Measurements from ENCODE around the gene RNF115.

Gene RNF115

GRCh38 chr1:145806844-145807243 is 17.1 kb downstream of the RNF115 start:
- no peak overlapping the region for H3K4me3 ChIP-seq (ENCODE audit: low read depth, low read length)
- H3K9me3 ChIP-seq: no peaks in the 10 kb centered on the region
- H3K27me3 ChIP-seq: no peaks in the 10 kb centered on the region
- H3K4me1 ChIP-seq: no peaks in the 10 kb centered on the region
- no peaks in the 10 kb centered on the region for H3K36me3 ChIP-seq
- no peak for TF ChIP-seq CTCF (IDR thresholded peaks at IDR 0.05; ENCODE audit: low read depth, low read length)
- DNase-seq: no peak

- no peaks in the 10 kb centered on the region for H3K36me3 ChIP-seq
- H3K4me3 ChIP-seq (ENCODE audit: low read depth, low read length): no peak overlapping the region
- H3K27me3 ChIP-seq: no peaks in the 10 kb centered on the region
- no peaks in the 10 kb centered on the region for H3K9me3 ChIP-seq
- H3K4me1 ChIP-seq: no peaks in the 10 kb centered on the region
- DNase-seq: no peak
- TF ChIP-seq CTCF (IDR thresholded peaks at IDR 0.05; ENCODE audit: low read depth, low read length): no peak
Observed at GRCh38 chr1:145806408-145806807, 17.5 kb downstream of the RNF115 start.

- no peak for TF ChIP-seq CTCF (IDR thresholded peaks at IDR 0.05; ENCODE audit: low read depth, low read length)
- H3K4me3 ChIP-seq (ENCODE audit: low read depth, low read length): no peak overlapping the region
- H3K36me3 ChIP-seq: no peaks in the 10 kb centered on the region
- no peaks in the 10 kb centered on the region for H3K9me3 ChIP-seq
- H3K4me1 ChIP-seq: no peaks in the 10 kb centered on the region
- no peak for DNase-seq
- no peaks in the 10 kb centered on the region for H3K27me3 ChIP-seq
Observed at GRCh38 chr1:145805057-145805456, 18.8 kb downstream of the RNF115 start.

GRCh38 chr1:145804235-145805045 is 19.5 kb downstream of the RNF115 start:
- Histone ChIP-seq H3K4me3 (ENCODE audit: low read depth, low read length) (no peak overlapping the region), H3K9me3 (no peaks in the 10 kb centered on the region), H3K4me1 (no peaks in the 10 kb centered on the region), H3K27me3 (no peaks in the 10 kb centered on the region), H3K36me3 (no peaks in the 10 kb centered on the region)
- no peak for DNase-seq
- TF ChIP-seq CTCF (IDR thresholded peaks at IDR 0.05; ENCODE audit: low read depth, low read length): no peak

- Histone ChIP-seq H3K4me3 (ENCODE audit: low read depth, low read length) (no peak overlapping the region), H3K36me3 (no peaks in the 10 kb centered on the region), H3K27me3 (no peaks in the 10 kb centered on the region), H3K9me3 (no peaks in the 10 kb centered on the region), H3K4me1 (no peaks in the 10 kb centered on the region)
- DNase-seq: no peak
- no peak for TF ChIP-seq CTCF (IDR thresholded peaks at IDR 0.05; ENCODE audit: low read depth, low read length)
Observed at GRCh38 chr1:145799806-145800205, 24.1 kb downstream of the RNF115 start.

- Histone ChIP-seq H3K27me3 (no peaks in the 10 kb centered on the region), H3K4me1 (no peaks in the 10 kb centered on the region), H3K36me3 (no peaks in the 10 kb centered on the region), H3K9me3 (no peaks in the 10 kb centered on the region), H3K4me3 (ENCODE audit: low read depth, low read length) (no peak overlapping the region)
- no peak for DNase-seq
- TF ChIP-seq CTCF (IDR thresholded peaks at IDR 0.05; ENCODE audit: low read depth, low read length): no peak
Observed at GRCh38 chr1:145796753-145797152, 27.1 kb downstream of the RNF115 start.

Measured in BE2C (cell line).